Right kidney (tissue), 1 donor: ENCODE data around the gene COBL.
A peak's percentile ranks its signal among the peaks of the same experiment; 100 is the strongest.

ENCODE experiments used
- DNase-seq: peaks from one replicate; pipeline ENCODE4 v3.0.0-alpha.2; 2016

COBL gene

DNA sequence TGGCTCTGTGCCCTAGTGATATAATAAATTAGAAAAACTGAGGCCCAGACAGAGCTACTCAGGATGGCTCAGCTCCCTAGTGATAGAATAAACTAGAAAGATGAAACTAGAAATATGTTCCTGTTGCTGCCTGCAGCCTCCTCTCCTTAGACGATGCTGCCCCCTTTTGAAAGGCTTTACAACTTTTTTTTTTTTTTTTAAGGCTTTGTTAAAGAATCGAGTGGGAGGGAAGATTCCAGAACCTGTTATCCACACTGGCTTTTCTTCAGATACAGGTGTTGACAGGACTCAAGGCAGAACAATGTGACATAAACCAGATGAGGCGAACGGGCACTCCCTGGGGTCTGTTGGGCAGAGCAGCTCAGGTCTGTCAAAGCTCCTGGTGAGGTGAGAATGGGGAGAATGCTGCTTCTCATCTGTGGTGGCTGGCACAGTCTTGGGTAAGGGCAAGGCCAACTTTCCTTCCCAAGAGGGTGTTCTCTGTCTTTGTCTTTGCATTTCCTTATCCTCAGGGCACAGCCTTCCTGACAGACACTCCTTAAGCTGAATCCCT is 175.1 kb downstream of the COBL start:
- peak; percentile 12 for DNase-seq

DNA sequence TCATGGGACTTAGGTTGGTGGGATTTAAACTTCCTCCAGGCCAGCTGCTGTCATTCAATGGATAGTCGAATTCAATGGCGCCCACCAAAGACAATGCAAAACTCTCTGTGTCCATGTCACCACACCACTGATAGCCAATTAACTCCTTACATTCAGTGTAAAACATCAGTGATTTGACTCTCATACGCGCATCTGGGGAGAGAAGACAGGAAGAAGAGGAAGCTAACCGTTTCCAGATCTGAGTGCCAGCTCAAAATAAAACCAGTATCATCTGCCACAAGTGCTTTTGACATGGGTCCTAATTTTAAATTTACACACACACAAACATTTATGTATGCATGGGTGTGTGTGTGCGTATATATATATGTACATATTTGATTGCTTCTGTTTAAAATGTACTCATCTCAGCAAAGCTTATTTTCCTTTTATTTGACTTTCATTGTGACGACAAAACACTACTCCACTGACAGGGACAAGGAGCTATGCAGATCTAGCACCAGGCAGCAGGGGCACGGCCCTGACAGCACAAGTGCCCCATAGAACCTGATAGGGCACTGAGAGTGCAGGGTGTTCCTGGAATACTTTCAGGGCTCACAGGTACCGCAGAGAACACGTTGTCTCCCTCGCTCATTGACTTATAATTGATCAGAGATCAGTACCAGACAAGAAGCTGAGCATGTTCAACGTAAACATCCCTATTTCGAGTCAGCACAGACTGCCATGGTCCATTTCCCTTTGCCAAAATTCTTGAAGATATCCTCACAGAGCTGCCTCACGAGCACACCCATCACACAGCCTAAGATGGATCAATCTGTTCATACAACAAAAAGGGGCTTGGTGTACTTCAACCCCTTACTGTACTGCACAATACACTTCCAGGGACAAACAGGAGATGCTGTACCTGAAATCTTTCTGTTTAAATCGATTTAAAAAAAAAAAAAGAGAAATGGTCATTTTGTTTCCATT is 176.1 kb downstream of the COBL start:
- DNase-seq: no peak

DNA sequence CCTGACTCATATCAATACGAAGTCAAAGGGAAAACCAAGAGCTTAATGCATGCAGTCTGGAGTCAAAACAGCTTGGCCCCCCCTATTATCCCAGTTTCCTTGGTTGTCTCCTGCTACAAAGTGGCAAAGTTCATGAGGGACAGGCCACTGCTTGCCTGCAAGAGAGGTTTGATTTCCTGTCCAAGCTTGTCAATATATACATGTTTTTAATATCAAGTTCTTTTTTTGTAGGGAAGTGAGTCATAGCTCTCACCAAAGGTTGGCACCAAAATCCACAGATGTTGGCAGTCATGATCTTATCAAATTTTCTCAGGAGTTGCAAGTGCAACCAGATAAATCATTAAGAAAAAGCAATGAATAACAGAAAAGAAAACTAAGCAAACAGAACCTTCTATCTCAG is 176.8 kb downstream of the COBL start:
- no peak for DNase-seq

DNA sequence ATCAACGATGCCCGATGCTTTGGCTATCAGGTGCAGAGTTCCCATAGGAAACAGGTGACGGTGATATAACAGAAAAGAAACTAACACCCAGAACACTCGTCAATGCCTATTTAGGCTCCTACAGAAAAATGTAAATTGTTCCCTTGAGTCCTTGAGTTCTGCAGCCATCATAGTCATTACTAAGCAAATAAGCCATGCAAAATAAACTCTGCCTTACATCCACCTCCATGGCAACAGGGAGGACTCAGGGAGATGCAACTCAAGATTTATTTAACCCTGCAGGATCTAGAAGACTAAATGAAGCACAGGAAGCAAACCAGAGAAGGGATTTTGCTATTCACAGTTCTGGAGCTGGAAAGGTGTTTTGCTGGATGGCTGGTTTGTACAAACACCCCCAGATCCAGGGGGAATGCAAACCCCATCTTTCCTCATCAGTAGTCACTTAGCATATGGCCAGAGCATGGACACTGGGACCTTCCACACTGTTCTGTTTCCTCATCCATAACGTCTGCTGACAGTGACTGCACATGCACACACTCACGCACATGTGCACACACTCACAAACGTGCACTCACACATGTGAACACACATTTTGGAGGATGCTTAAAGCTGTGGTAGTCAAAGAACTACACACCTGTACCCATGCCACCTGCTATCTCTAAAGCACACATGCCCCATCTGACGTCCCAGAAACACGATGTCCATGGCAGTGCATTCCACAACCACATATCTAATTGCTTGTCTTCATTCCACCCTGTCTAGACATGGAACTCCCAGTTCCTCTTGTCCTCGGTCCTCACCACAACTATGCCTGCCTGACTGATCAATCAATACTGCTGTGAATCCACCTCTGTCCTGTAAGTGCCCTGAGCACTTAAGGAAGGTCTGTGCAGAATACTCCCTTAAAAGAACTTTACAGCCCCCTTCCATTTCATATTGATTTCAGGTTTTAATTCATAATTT is 178.2 kb downstream of the COBL start:
- DNase-seq: no peak

DNA sequence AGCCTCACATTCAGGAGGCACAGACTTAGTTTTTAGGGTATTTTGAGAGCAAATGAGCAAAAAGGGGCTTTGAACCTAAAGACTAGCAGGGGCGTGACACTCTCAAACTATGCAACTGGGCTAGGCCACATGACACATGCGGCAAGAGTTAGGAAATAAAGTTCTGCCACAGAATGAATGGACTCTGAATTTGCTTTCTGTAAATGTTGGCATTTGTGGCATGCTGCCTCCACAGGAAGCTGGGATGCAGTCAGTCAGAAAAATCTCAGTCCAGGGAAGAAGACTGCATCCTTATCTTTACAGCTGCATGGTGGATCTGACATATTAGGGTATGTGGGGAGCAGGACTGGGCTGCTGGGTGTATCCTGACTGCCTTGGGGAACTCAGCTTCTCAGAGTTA is 181.0 kb downstream of the COBL start:
- DNase-seq: no peak

DNA sequence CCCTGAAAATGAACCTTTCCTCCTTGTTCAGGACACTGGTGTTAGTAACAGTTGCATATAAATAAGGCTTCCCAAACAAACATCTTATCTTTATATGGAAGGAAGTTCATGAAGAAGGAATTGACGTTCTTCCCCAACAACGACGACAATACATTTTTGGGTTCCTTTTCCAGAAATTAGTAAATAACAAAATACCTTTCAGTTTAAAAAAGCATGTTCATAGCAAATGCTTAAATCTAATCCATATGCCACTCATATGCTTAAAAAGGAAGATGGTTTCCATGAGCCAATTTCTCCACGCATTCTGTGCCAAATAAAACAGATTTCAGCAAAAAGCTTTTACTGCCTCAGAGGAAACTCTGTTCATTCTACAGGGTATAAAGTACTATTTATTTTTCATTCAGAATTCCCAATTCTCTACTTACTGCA is 182.6 kb downstream of the COBL start:
- DNase-seq: no peak

DNA sequence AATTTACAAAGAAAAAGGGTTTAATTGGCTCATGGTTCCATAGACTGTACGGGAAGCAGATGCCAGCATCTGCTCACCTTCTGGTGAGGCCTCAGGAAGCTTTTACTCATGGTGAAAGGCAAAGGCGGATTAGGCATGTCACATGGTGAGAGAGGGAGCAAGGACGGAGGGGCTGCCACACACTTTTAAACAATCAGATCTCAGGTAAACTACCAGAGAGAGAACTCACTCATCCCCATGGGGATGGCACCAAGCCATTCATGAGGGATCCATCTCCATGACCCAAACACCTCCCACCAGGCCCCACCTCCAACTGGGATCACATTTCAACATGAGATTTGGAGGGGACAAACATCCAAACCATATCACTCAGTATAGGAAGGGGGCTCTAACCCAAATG is 183.9 kb downstream of the COBL start:
- no peak for DNase-seq

DNA sequence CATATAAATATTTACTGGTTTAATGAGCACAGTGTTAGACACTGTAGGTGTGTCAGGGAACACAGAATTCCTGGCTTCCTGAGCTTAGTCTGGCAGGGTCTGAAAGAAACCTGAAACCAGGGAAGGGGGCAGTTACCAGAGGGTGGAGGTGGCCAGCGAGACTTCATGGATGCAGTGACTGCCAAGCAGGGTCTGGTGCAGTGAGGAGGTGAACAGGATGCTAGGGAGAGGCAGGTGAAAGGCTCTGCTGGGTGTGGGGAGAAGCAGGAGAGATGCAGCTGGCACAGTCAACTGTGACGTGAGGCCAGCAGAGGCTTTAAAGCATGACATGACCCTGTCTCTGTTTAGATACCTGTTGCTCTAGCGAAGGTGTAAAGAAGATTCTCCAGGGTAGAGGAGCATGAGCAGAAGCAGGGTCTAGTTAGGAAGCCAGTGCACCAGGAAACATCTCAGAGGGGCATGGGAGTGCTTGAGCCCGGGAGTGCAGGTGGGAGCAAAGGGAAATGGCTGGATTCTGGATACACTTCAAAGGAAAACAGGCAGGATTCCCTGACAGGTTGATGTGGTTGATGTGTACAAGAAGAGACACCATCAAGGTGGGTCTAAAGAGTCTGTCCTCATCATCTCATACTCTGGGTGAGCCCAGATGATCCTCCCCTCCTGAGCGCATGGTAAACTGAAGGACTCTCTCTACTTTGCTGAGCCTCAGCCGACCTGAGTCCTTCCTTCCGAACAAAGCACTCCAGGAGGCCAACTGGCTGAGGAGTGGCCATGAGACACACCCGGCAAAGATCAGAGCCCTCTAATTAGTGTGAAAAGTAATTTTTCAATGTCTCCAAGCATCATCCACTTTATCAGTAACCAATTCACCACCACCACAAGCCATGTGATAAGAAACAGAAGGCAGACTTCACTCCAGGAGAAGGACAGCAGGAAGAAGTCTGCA is 186.8 kb downstream of the COBL start:
- no peak for DNase-seq

DNA sequence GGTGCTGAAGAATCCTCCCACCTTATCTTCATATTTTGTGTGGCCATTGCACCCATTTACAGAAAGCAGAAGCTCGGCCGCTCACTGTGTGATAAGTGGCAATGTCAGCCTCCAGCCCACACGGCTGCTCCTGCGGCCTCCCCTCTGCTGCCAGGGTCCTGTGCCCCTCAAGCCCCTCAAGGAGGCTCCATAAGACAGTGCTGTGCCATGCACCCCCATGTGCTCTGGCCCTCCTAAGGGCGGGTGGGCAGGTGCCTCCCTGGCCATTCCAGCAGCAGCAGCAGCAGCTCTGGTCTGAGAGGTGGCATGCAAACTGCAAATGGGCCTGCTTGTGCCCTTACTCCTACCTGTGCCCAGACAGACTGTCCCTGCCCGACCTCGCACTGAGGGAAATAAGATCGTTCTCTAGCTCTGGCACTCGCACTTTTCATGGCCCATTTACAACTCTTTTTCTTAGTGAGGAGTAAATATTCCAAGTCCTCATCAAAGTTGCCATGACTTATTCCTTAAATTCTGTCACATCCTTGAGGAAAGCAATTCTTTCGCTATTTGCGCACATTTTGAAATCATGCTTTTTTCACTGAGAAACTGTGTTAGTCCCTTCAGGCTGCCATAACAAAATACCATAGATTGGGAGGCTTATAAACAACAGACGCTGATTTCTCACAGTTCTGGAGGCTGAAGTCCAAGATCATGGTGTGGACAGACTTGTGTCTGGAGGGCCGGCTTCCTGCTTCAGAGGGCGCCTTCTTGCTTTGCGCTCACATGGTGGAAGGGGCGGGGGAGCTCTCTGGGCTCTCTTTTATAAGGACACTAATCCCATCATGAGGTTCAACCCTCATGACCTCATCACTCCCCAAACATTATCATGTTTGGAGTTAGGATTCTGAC is 187.8 kb downstream of the COBL start:
- DNase-seq: no peak

DNA sequence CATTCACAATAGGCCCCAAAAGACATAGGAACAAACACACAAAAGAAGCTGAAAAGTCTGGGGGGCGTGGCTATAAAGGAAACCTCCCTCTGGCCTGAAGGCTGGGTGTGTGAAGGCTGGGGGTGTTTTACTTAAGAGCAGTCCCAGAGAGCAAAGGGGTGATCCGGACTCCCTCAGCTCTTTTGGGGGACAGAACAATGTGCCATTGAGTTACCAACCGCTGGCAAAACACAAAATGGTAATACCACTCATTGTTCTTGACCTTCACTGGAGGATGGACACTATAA is 189.0 kb downstream of the COBL start:
- DNase-seq: no peak

DNA sequence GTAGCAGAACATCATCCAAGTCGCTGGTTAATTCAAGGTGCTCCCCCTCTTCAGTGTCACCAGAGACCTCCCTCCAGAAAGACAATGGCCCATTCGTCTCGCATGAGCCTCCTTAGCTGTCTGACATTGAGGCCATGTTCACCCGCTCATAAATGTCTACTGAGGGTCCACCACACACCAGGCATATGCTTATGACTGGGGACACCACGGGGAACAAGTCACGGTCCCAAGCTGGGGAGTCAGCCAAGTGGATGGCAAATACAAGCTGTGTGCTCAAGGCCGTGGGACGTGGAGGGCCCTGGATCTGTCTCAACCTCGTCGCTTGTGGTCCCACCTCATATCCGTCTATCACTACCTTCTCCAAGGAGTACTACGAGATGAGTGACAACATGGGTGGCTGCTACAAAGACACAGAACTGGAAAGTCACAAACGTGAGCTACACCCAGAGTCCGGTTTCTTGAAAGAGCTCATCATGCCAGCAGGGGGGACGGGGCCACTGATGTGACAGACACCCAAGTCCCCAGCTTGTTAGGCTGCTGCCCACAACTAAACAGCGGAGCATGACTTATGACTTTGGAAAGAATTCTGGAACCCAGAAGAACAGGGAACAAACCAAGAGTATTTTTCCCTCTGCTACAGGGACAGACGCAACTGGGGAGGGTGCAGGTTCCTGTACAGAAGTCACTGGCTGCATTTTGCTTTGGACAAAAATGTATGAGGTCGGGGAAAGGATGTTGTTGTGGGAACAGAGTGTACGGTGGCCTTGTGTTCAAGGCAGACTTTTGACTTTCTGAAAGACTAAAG is 189.6 kb downstream of the COBL start:
- DNase-seq: no peak

DNA sequence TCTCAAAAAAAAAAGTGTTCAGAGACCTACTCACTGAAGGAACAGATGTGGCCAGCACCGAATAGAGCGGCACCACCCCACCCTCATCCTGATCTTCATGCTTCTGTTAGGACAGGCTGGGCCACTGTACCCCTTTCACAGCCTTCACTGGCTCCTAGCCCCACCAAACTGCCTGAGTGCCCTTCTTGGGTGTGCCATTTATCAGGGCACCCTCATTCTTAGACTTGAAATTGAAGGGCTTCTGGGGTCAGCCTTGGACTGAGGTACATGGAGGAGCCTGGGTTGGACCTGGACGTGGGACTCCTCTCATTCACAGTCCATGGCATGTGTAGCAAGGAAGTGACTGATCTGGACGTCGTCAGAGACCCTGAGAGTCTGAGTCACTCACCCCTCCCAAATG is 190.3 kb downstream of the COBL start:
- DNase-seq: no peak

DNA sequence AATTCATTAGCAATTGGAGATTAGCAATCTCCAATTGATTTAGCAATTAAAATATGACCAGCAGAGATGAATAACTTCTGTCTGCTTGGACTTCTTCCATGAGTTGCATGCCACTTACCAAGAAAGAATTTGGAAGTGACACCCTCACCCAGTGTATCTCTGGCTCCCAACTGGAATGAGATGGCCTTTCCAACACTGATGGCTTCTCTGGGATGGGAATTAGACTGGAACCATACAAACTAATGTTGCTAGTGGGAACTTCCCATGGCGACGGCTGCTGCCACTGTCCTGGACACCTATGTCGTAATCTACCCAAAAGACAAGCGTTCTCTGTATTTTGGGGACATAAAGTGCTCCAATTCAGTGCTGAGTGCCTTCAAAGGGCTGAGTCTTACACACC is 192.3 kb downstream of the COBL start:
- no peak for DNase-seq

DNA sequence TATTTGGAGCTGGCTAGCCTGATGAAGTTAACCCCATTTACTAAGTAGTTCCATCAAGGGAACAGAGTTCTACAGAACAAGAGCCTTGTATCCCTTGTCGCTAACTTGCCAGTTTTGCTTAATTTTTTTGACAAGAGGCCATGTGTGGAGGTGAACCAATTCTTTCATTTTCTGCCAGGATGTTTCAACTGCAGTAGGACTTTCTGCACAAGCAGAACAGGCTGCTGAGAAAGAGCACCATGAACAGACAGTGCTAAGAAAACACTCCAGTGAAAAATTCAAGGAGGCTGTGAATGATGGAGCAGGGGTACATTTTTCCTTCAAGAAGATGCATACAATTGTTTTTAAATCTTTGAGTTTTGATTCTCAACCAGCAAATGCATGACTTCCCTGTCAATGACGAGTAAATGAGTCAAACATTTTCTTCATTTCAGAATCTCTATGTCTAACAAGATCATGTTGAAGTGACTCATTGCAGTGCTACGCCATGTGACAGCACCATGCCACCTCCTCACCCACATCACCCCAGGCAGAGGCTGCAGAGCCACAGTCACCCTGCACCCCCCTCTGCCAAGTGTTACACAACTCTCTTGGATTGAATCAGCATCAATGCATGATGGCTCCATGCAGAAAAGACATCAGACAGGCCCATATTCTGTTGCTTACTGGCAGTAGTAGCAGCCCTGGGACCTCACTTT is 193.1 kb downstream of the COBL start:
- DNase-seq: no peak

DNA sequence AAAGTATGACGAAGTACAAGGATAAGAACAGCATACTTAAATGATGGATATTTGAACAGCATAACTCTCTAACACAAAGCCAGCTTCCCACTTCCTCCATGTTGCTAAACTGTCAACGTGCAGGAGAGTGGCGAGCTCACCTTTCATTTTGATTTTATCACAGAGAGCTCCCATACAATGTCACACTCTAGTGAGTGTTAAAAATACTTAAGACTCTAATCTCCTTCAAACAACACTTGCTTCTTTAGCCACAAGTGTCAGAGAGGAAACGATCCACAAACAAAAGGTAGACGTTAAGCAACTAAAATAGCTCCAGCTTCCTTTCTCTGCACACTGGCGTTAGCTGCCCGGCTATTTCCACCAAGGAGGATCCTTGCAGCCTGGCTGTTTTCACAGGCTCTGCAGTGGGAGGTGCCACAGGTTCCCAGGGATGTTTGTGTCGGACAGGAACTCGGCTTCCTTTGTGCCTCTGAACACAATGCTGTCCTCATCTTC is 194.6 kb downstream of the COBL start:
- DNase-seq: peak; percentile 21

DNA sequence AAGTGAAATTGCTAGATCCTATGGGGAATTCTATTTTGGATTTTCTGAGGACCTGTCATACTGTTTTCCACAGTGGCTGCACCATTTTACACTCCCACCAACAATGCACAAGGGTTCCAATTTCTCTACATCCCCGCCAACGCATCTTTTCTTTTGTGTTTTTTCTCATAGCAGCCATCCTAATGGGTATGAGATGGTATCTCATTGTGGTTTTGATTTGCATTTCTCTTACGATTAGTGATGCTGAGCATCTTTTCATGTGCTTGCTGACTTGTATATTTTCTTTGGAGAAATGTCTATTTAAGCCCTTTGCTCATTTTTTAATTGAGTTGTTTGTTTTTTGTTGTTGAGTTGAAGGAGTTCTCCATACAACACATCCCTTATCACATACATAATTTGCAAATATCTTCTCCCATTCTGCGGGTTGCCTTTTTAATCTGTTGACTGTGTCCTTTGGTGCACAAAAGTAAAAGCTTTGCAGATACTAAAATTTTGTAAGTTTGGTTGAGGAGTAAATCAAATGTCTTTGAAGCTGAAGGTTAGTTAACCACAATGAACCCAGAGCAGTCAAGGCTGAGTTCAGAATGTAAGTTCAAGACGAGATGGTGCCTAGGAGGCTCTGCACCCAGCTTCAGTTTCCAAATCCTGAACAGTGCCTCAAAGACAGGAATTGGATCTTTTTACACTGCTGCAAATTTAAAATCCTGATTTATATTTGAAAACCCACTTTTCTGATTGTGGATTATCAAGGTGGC is 195.4 kb downstream of the COBL start:
- DNase-seq: no peak

DNA sequence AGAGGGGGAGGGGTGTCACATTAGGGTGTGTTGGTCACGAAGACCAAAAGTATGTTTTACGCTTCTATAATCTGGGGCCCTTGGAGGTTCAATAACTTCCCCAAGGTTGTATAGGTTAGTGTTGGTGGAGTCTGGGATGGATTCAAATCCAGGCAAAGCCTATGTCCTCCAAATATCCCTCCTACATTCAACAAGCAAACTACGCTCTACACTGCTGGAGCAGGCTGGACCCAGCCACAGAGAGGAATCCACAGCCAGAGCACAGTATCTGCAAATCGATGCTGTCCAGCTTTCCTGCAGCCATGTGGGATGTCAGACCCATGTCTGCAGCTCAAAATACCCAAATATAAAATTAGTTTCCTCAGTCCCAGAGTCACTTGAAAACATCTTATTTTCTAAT is 198.0 kb downstream of the COBL start:
- DNase-seq: no peak

DNA sequence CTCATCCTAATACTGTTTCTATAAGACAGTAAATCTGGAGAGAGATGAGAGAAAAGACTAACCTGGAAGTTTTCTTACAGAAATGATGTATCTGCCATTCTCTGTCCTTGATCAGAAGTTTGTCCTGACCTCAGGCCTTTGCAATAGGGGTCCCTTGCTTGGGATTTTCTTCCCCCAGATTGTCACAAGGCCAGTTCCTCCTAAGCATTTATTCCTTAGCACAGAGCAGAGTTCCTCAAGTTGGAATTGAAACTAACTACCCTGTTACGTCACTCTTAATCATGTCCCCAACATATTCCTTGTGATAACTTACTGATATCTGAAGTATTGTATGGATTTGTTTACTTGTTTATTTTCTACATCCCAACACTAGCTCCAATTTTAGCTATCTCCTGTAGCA is 202.1 kb downstream of the COBL start:
- no peak for DNase-seq
